DND-41 (cell line): ENCODE results near the gene DDX39A.

ENCODE experiments used
- ATAC-seq: fragments of 200-7000 bp; cut with Tn5 transposase; 3 replicates; pipeline ENCODE4 v1.9.1; 2021; ENCODE audit warnings: low read depth; ENCODE audit not compliant: insufficient read depth
- DNase-seq: peaks from one replicate; pipeline ENCODE4 v3.0.0-alpha.2; 2020
- H2AFZ ChIP-seq: 2 replicates; pipeline ENCODE4 v1.6.0; 2012; ENCODE audit warnings: low read depth, low read length
- H3K27ac ChIP-seq: 2 replicates; pipeline ENCODE4 v1.5.1; 2012; ENCODE audit warnings: low read length, inconsistent platforms
- H3K27me3 ChIP-seq: fragments of 200-600 bp; sonication (generic); 2 replicates; pipeline ENCODE4 v1.6.0; 2012; ENCODE audit warnings: low read length, mild to moderate bottlenecking, inconsistent platforms; ENCODE audit not compliant: insufficient read depth, poor library complexity
- H3K36me3 ChIP-seq: 2 replicates; pipeline ENCODE4 v1.5.1; 2012; ENCODE audit warnings: low read length, inconsistent platforms; ENCODE audit not compliant: insufficient read depth
- H3K4me1 ChIP-seq: 2 replicates; pipeline ENCODE4 v1.5.1; 2012; ENCODE audit warnings: mild to moderate bottlenecking, low read length; ENCODE audit not compliant: insufficient read depth
- H3K4me2 ChIP-seq: 2 replicates; pipeline ENCODE4 v1.6.0; 2012; ENCODE audit warnings: mild to moderate bottlenecking, moderate library complexity, low read length, inconsistent platforms; ENCODE audit not compliant: insufficient read depth
- H3K4me3 ChIP-seq, 2 experiments: fragments of 200-600 bp in 1 of 2; shearing (Covaris generic) in 1 of 2; 2 replicates each; pipeline ENCODE4 v1.5.1; 2012 to 2016; ENCODE audit warnings: inconsistent platforms in 2 of 2, low read length in 2 of 2, mild to moderate bottlenecking in 2 of 2, low read depth in 1 of 2, moderate library complexity in 1 of 2
- H3K79me2 ChIP-seq: 2 replicates; pipeline ENCODE4 v1.6.0; 2012; ENCODE audit warnings: low read length, inconsistent platforms; ENCODE audit not compliant: insufficient read depth
- H3K9ac ChIP-seq: 2 replicates; pipeline ENCODE4 v1.6.0; 2012; ENCODE audit warnings: low read depth, mild to moderate bottlenecking, inconsistent platforms, low read length, moderate library complexity
- H3K9me3 ChIP-seq: 2 replicates; pipeline ENCODE4 v1.5.1; 2012; ENCODE audit warnings: low read length, moderate library complexity, mild to moderate bottlenecking, inconsistent platforms; ENCODE audit not compliant: insufficient read depth, severe bottlenecking
- H4K20me1 ChIP-seq: 2 replicates; pipeline ENCODE4 v1.6.0; 2012; ENCODE audit warnings: low read length; ENCODE audit not compliant: insufficient read depth
- CTCF ChIP-seq: IDR thresholded peaks from 2 replicates; pipeline ENCODE4 v1.5.1; 2012; ENCODE audit warnings: borderline replicate concordance, low read length, moderate library complexity, mild to moderate bottlenecking; ENCODE audit not compliant: poor library complexity, severe bottlenecking; ENCODE audit errors: extremely low read depth
- EZH2 ChIP-seq: IDR thresholded peaks from 3 replicates; pipeline ENCODE4 v1.6.1; 2012; ENCODE audit warnings: borderline replicate concordance, low read depth, mild to moderate bottlenecking, moderate library complexity, low read length, inconsistent platforms; ENCODE audit not compliant: severe bottlenecking

The DDX39A gene

GRCh38 chr19:14369399-14370168 is 49.6 kb downstream of the DDX39A start:
- ATAC-seq = no peak
- H2AFZ ChIP-seq = no peak overlapping the region; the same call in 1 of the 2 replicates
- no peak overlapping the region for H3K4me3 ChIP-seq

GRCh38 chr19:14368011-14368513 is 51.1 kb downstream of the DDX39A start:
- H3K4me2 ChIP-seq = peak overlapping the region; percentile 41
- H3K27me3 ChIP-seq = no peaks in the 10 kb centered on the region
- peak overlapping the region; percentile 52 for H3K27ac ChIP-seq
- H3K4me3 ChIP-seq = peak overlapping the region in 1 of 2 experiments; percentile 3; a peak in 1 of 4 replicates
- H3K79me2 ChIP-seq = no peaks in the 10 kb centered on the region
- H4K20me1 ChIP-seq = no peaks in the 10 kb centered on the region
- peaks cover 32% of the 10 kb centered on the region for H3K4me1 ChIP-seq
- TF ChIP-seq EZH2 (no peak), CTCF (no peak)
- no peaks in the 10 kb centered on the region for H3K9me3 ChIP-seq
- ATAC-seq = peak; percentile 76
- no peak overlapping the region for H3K9ac ChIP-seq
- H3K36me3 ChIP-seq = no peaks in the 10 kb centered on the region
- DNase-seq = peak; percentile 49
- no peak overlapping the region for H2AFZ ChIP-seq

More at GRCh38 chr19:14369399-14370168, 49.6 kb downstream of the DDX39A start:
- H4K20me1 ChIP-seq = no peaks in the 10 kb centered on the region
- H3K4me2 ChIP-seq = no peak overlapping the region
- H3K79me2 ChIP-seq = no peaks in the 10 kb centered on the region
- TF ChIP-seq CTCF (no peak), EZH2 (no peak)
- H3K9ac ChIP-seq = no peak overlapping the region
- H3K4me1 ChIP-seq = peaks cover 32% of the 10 kb centered on the region
- no peak overlapping the region for H3K27ac ChIP-seq
- no peaks in the 10 kb centered on the region for H3K36me3 ChIP-seq
- no peak for DNase-seq
- H3K27me3 ChIP-seq = no peaks in the 10 kb centered on the region
- H3K9me3 ChIP-seq = no peaks in the 10 kb centered on the region

- no peak for ATAC-seq
- no peaks in the 10 kb centered on the region for H3K79me2 ChIP-seq
- H3K9ac ChIP-seq = no peak overlapping the region
- no peak overlapping the region for H3K4me2 ChIP-seq
- DNase-seq = no peak
- H3K27ac ChIP-seq = no peak overlapping the region
- no peaks in the 10 kb centered on the region for H3K36me3 ChIP-seq
- no peak overlapping the region for H2AFZ ChIP-seq
- TF ChIP-seq EZH2 (no peak), CTCF (no peak)
- H3K27me3 ChIP-seq = no peaks in the 10 kb centered on the region
- H3K9me3 ChIP-seq = no peaks in the 10 kb centered on the region
- peaks cover 32% of the 10 kb centered on the region for H3K4me1 ChIP-seq
- H4K20me1 ChIP-seq = no peaks in the 10 kb centered on the region
- H3K4me3 ChIP-seq = no peak overlapping the region
These were observed 52.1 kb downstream of the DDX39A start for GRCh38 chr19:14367016-14367415.
